Neuronal stem cell (in vitro differentiated cells): ENCODE results near the gene H6PD.

Experiments used
- DNase-seq: peaks from one replicate; pipeline ENCODE4 v3.0.0-alpha.2; 2013; ENCODE audit warnings: low spot score
- H2AFZ ChIP-seq: one replicate; pipeline ENCODE4 v1.6.1; 2013; ENCODE audit warnings: mild to moderate bottlenecking, low read length, inconsistent platforms
- H2AK5ac ChIP-seq: 2 replicates; pipeline ENCODE4 v1.6.1; 2013; ENCODE audit warnings: low read depth, mild to moderate bottlenecking, inconsistent platforms, low read length, moderate library complexity, mixed read lengths
- H2BK120ac ChIP-seq: 2 replicates; pipeline ENCODE4 v1.6.1; 2013; ENCODE audit warnings: low read depth, mild to moderate bottlenecking, inconsistent platforms, low read length, moderate library complexity, mixed read lengths
- H2BK12ac ChIP-seq: one replicate; pipeline ENCODE4 v1.6.1; 2013; ENCODE audit warnings: low read length, inconsistent platforms
- H2BK15ac ChIP-seq: 2 replicates; pipeline ENCODE4 v1.6.1; 2013; ENCODE audit warnings: mild to moderate bottlenecking, low read length, inconsistent platforms, mixed read lengths
- H2BK5ac ChIP-seq: one replicate; pipeline ENCODE4 v1.6.1; 2013; ENCODE audit warnings: inconsistent platforms, mild to moderate bottlenecking, low read length, moderate library complexity
- H3K14ac ChIP-seq: one replicate; pipeline ENCODE4 v1.6.1; 2013; ENCODE audit warnings: low read length, inconsistent platforms
- H3K18ac ChIP-seq: 2 replicates; pipeline ENCODE4 v1.6.1; 2013; ENCODE audit warnings: low read length, inconsistent platforms
- H3K23ac ChIP-seq: 2 replicates; pipeline ENCODE4 v1.6.1; 2013; ENCODE audit warnings: low read depth, mild to moderate bottlenecking, mixed read lengths, low read length, inconsistent platforms; ENCODE audit not compliant: poor library complexity
- H3K27ac ChIP-seq: replicated peaks from 3 replicates; pipeline ENCODE4 v1.5.1; 2013; ENCODE audit warnings: low read length, inconsistent platforms
- H3K27me3 ChIP-seq, 3 experiments: 2 replicates each; pipeline ENCODE4 v1.6.1; 2013; ENCODE audit warnings: low read length in 3 of 3, mild to moderate bottlenecking in 2 of 3, inconsistent platforms in 1 of 3, low read depth in 1 of 3, mixed read lengths in 1 of 3, moderate library complexity in 1 of 3; ENCODE audit not compliant: control insufficient read depth in 3 of 3, insufficient read depth in 3 of 3
- H3K36me3 ChIP-seq, 2 donors: replicated peaks in 1 of 2; 2 replicates each; pipeline ENCODE4 v1.6.1; 2013; ENCODE audit warnings: low read length in 2 of 2; ENCODE audit not compliant: control insufficient read depth in 2 of 2, insufficient read depth in 2 of 2
- H3K4ac ChIP-seq: 2 replicates; pipeline ENCODE4 v1.6.1; 2013; ENCODE audit warnings: inconsistent platforms, mild to moderate bottlenecking, low read length, moderate library complexity
- H3K4me1 ChIP-seq, 2 donors: 1 replicate in 1 of 2; 2 replicates in 1 of 2; pipeline ENCODE4 v1.6.1; 2013; ENCODE audit warnings: low read length in 2 of 2, low read depth in 1 of 2; ENCODE audit not compliant: control insufficient read depth in 2 of 2, insufficient read depth in 1 of 2
- H3K4me2 ChIP-seq: one replicate; pipeline ENCODE4 v1.6.1; 2013; ENCODE audit warnings: mild to moderate bottlenecking, low read length, inconsistent platforms; ENCODE audit not compliant: insufficient read depth, poor library complexity, severe bottlenecking
- H3K4me3 ChIP-seq, 2 donors: 2 replicates each; pipeline ENCODE4 v1.5.1; 2013; ENCODE audit warnings: low read length in 2 of 2, mild to moderate bottlenecking in 2 of 2, inconsistent platforms in 1 of 2, moderate library complexity in 1 of 2
- H3K79me1 ChIP-seq: one replicate; pipeline ENCODE4 v1.6.1; 2013; ENCODE audit warnings: low read depth, mild to moderate bottlenecking, inconsistent platforms, low read length, moderate library complexity
- H3K9ac ChIP-seq: one replicate; pipeline ENCODE4 v1.6.1; 2013; ENCODE audit warnings: mild to moderate bottlenecking, low read depth, low read length, inconsistent platforms; ENCODE audit not compliant: poor library complexity
- H3K9me3 ChIP-seq, 2 donors: replicated peaks in 1 of 2; 2 replicates each; pipeline versions ENCODE3 to v1.6.1; 2013; ENCODE audit warnings: low read length in 2 of 2, mild to moderate bottlenecking in 2 of 2, inconsistent platforms in 1 of 2, low read depth in 1 of 2, mixed read lengths in 1 of 2, moderate library complexity in 1 of 2; ENCODE audit not compliant: control insufficient read depth in 2 of 2, insufficient read depth in 1 of 2
- H4K8ac ChIP-seq: one replicate; pipeline ENCODE4 v1.6.1; 2013; ENCODE audit warnings: low read depth, mild to moderate bottlenecking, inconsistent platforms, low read length, moderate library complexity
- H4K91ac ChIP-seq: one replicate; pipeline ENCODE4 v1.6.1; 2013; ENCODE audit warnings: low read length, low read depth, mild to moderate bottlenecking, inconsistent platforms; ENCODE audit not compliant: poor library complexity
- WGBS, 2 donors: extraction: QIAGEN DNeasy Blood & Tissue Kit; methylation state at CpG; one replicate each; pipeline ENCODE4 v1.1.7; 2013; ENCODE audit warnings: missing lambda C conversion rate in 2 of 2, mixed read lengths in 1 of 2; ENCODE audit not compliant: insufficient read length in 2 of 2, insufficient replicate concordance in 1 of 2; ENCODE audit errors: extremely low coverage in 2 of 2; 5-methylcytosine and 5-hydroxymethylcytosine counted together

The H6PD gene

DNA sequence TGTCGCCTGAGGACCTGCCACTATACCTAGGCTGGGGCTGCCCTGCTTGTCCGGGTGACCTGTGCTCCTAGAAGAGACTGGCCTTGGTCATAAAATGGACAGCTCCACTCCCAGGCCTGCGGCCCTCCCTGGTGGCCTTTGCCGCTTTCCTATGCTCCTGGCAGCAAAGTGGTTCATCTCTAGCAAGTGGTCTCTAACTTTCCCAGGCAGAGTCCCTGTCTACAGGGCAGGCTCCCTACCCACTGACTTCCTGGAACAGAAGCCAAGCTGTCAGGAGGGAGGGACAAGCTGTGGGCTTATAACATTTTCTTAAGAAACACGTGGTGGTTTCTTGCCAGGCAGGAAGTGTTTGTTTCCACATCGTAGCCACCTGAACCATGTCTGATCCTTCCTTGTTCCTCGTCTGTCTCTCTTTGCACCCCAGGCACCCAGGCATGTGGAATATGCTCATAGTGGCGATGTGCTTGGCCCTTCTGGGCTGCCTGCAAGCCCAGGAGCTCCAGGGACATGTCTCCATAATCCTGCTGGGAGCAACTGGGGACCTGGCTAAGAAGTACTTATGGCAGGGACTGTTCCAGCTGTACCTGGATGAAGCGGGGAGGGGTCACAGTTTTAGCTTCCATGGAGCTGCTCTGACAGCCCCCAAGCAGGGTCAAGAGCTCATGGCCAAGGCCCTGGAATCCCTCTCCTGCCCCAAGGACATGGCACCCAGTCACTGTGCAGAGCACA, 10.1 kb downstream of the H6PD start:
- Histone ChIP-seq H3K14ac (no peak overlapping the region), H3K9ac (no peak overlapping the region), H2BK15ac (no peak overlapping the region), H3K4me2 (no peak overlapping the region), H3K27me3 (no peaks in the 10 kb centered on the region), H2AFZ (no peak overlapping the region), H3K4ac (no peak overlapping the region), H2BK120ac (no peak overlapping the region), H3K23ac (no peak overlapping the region), H4K91ac (no peak overlapping the region), H3K36me3 (peaks cover 0 to 32% of the 10 kb centered on the region in 2 donors), H3K4me1 (peaks cover 2 to 8% of the 10 kb centered on the region in 2 donors), H3K27ac (no peak overlapping the region), H3K79me1 (no peaks in the 10 kb centered on the region), H4K8ac (no peak overlapping the region), H2BK12ac (no peak overlapping the region), H3K4me3 (no peak overlapping the region), H2AK5ac (peak overlapping the region; percentile 36), H3K9me3 (no peaks in the 10 kb centered on the region), H3K18ac (no peak overlapping the region), H2BK5ac (no peak overlapping the region)
- DNase-seq, result no peak
- no CpG with 5 or more reads among the region's 9 CpGs for WGBS, 2 donors

DNA sequence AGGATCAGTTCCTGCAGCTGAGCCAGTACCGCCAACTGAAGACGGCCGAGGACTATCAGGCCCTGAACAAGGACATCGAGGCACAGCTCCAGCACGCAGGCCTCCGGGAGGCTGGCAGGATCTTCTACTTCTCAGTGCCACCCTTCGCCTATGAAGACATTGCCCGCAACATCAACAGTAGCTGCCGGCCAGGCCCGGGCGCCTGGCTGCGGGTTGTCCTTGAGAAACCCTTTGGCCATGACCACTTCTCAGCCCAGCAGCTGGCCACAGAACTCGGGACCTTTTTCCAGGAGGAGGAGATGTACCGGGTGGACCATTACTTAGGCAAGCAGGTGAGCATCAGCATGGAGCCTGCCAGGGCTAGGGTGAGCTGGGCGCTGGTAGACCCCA, 10.7 kb downstream of the H6PD start:
- Histone ChIP-seq H3K4ac (no peak overlapping the region), H2BK5ac (peak overlapping the region; percentile 17), H3K9me3 (no peaks in the 10 kb centered on the region), H2BK120ac (no peak overlapping the region), H3K79me1 (no peaks in the 10 kb centered on the region), H3K23ac (no peak overlapping the region), H3K4me3 (no peak overlapping the region), H2AK5ac (peak overlapping the region; percentile 36), H3K18ac (no peak overlapping the region), H3K36me3 (peaks cover 0 to 27% of the 10 kb centered on the region in 2 donors), H2BK15ac (no peak overlapping the region), H3K27me3 (no peaks in the 10 kb centered on the region), H2BK12ac (no peak overlapping the region), H3K4me2 (no peak overlapping the region), H3K27ac (no peak overlapping the region), H3K9ac (no peak overlapping the region), H4K91ac (no peak overlapping the region), H3K14ac (no peak overlapping the region), H3K4me1 (peaks cover 7 to 13% of the 10 kb centered on the region in 2 donors), H4K8ac (no peak overlapping the region), H2AFZ (no peak overlapping the region)
- DNase-seq, result no peak
- no CpG with 5 or more reads among the region's 15 CpGs for WGBS, 2 donors

GRCh38 chr1:9245661-9246060, 11.1 kb downstream of the H6PD start:
- Histone ChIP-seq H2BK5ac (peak overlapping the region; percentile 17), H3K9ac (no peak overlapping the region), H2AFZ (no peak overlapping the region), H2BK12ac (no peak overlapping the region), H2BK15ac (no peak overlapping the region), H2BK120ac (no peak overlapping the region), H3K18ac (no peak overlapping the region), H3K23ac (no peak overlapping the region), H3K27me3 (no peaks in the 10 kb centered on the region), H3K27ac (no peak overlapping the region), H2AK5ac (peak overlapping the region; percentile 36), H3K9me3 (no peaks in the 10 kb centered on the region), H3K4me3 (no peak overlapping the region), H3K14ac (no peak overlapping the region), H3K36me3 (peaks cover 0 to 25% of the 10 kb centered on the region in 2 donors), H3K4me1 (peaks cover 11 to 17% of the 10 kb centered on the region in 2 donors), H3K4ac (no peak overlapping the region), H3K4me2 (no peak overlapping the region), H3K79me1 (no peaks in the 10 kb centered on the region), H4K91ac (no peak overlapping the region), H4K8ac (no peak overlapping the region)
- DNase-seq, result no peak
- no CpG with 5 or more reads among the region's 9 CpGs for WGBS, 2 donors

DNA sequence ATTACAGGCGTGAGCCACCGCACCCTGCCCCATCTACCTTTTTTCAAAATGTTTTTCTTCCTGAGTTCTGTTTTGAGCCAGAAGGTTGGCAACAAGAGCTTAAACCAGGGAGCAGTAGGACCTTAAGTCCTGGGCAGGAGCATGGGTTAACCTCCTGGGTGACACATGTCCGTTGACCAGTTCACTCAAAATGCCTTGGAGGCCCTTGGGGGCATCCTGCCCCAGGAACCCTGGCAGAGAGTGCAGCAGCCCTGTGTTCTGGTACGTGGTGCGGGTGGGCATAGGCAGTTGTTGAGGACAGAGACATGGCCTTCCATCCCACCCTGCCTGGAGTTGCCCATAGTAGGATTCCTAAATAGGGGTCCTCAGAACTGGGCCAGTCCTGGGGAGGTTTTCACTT, 11.6 kb downstream of the H6PD start:
- DNase-seq, result no peak
- Histone ChIP-seq H3K27ac (no peak overlapping the region), H3K23ac (no peak overlapping the region)

More for the DNA sequence above, 11.6 kb downstream of the H6PD start:
- Histone ChIP-seq H2BK5ac (no peak overlapping the region), H3K18ac (no peak overlapping the region), H2AFZ (no peak overlapping the region), H2AK5ac (no peak overlapping the region), H4K8ac (no peak overlapping the region), H3K36me3 (peaks cover 0 to 25% of the 10 kb centered on the region in 2 donors), H2BK120ac (no peak overlapping the region), H2BK15ac (no peak overlapping the region), H2BK12ac (no peak overlapping the region), H3K9ac (no peak overlapping the region), H3K4me3 (no peak overlapping the region), H3K14ac (no peak overlapping the region), H3K79me1 (no peaks in the 10 kb centered on the region), H3K4me2 (no peak overlapping the region), H3K4ac (no peak overlapping the region), H3K9me3 (no peaks in the 10 kb centered on the region), H3K4me1 (peaks cover 17 to 22% of the 10 kb centered on the region in 2 donors), H3K27me3 (no peaks in the 10 kb centered on the region), H4K91ac (no peak overlapping the region)
- WGBS, 2 donors, result no CpG with 5 or more reads among the region's 5 CpGs
